ENCODE measurements around the gene GPANK1.

DNA sequence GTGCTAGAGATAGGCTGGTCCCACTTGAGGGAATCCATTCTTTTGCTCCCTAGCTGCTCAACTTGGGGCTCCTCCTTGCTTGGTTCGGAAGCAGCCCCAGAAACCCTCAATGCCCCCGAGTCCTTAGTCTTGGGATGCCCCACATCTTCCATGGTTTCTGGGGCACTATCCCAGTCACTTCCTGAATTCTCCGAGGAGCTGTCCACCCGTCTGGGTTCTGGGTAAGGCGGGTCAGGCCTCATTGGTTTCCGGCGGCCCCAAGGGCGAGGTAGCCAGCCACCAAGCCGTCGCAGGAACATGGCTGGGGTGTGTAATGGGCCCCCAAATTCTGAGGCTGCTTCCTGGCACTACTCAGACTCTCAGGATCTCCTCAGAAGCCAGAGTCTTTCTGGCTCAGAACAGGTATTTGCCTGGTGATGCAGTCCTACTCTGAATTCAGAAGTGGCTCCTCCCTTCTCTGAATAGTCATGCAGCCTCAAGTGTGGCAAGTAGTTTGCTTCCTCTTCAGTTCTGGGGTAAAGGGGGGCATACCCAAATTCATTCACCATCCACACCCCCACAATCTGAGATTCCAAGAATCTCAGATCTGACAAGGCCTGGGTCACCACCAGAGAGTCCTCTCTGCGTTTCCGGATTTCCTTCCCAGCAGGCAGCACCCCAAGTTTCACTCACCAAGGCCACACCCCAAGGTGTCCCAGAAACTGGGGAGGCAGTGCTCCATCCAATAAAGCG, 5.0 kb downstream of the GPANK1 start:
- no peak for TF ChIP-seq FOXK2 (IDR thresholded peaks at IDR 0.05)
- no peak for TF ChIP-seq BHLHE40 (IDR thresholded peaks at IDR 0.05; ENCODE audit: borderline replicate concordance)
- no peak for TF ChIP-seq SP1 (IDR thresholded peaks at IDR 0.05)
- no peak for TF ChIP-seq FOXM1 (IDR thresholded peaks at IDR 0.05; ENCODE audit: borderline replicate concordance)

All from HEK293T (cell line).